Adrenal gland (tissue), 12 donors: ENCODE measurements around the gene FUT7. TPM values are rescaled to one million over a fixed set of nuclear protein-coding genes. Genes with fewer than 3 reads are reported as not detected.

ENCODE experiments used
- DNase-seq, 7 donors: peaks; one replicate each; pipeline ENCODE4 v3.0.0-alpha.2; 2019 to 2020
- H3K27ac ChIP-seq, 5 donors: fragments of 200-600 bp; sonication (generic) in 4 of 5; 1 replicate in 3 of 5; 2 replicates in 2 of 5; pipeline versions ENCODE4 v1.5.1 to v1.8.0; 2016 to 2020; ENCODE audit warnings: mild to moderate bottlenecking in 1 of 5
- H3K27me3 ChIP-seq: fragments of 200-600 bp; 2 replicates; pipeline ENCODE4 v1.8.0; 2021
- H3K36me3 ChIP-seq, 2 donors: fragments of 200-600 bp; replicated peaks in 1 of 2; 1 replicate in 1 of 2; 2 replicates in 1 of 2; pipeline versions ENCODE4 v1.5.1 to v1.8.0; 2018 to 2022
- H3K4me1 ChIP-seq, 2 donors: fragments of 200-600 bp; replicated peaks in 1 of 2; 1 replicate in 1 of 2; 2 replicates in 1 of 2; pipeline versions ENCODE4 v1.5.1 to v1.8.0; 2018 to 2021
- H3K4me3 ChIP-seq, 4 donors: fragments of 200-600 bp; sonication (generic) in 3 of 4; one replicate each; pipeline ENCODE4 v1.5.1; 2016 to 2018
- H3K9me3 ChIP-seq, 3 donors: fragments of 200-600 bp; sonication (generic) in 1 of 3; replicated peaks in 1 of 3; 1 replicate in 2 of 3; 2 replicates in 1 of 3; pipeline versions ENCODE4 v1.5.1 to v1.8.0; 2016 to 2021
- POLR2A ChIP-seq, 2 donors: fragments of 450-650 bp; IDR thresholded peaks; one replicate each; pipeline ENCODE4 v1.6.1; 2017; ENCODE audit warnings: antibody characterized with exemption in 2 of 2, mild to moderate bottlenecking in 2 of 2, moderate library complexity in 1 of 2
- WGBS, 4 donors: extraction: QIAGEN DNeasy Blood & Tissue Kit in 2 of 4; methylation state at CpG; one replicate each; pipeline versions ENCODE4 v1.1.5 to v1.1.7; 2013 to 2017; 5-methylcytosine and 5-hydroxymethylcytosine counted together
- intact Hi-C, 2 donors: fragments of 100-400 bp; cut with DNase I; formaldehyde crosslinking; loops; one replicate each; pipeline versions ENCODE4 v1.14.1 to v1.15.0; 2022 to 2023
- polyA plus RNA-seq, 3 donors: library from polyadenylated mRNA; stranded (reverse); fragments of 200-250 nt in 2 of 3; fragments of 350-450 nt in 1 of 3; fragmentation: Illumina TruSeq in 1 of 3; extraction: RNeasy Lipid Tissue Mini Kit (QIAGEN cat#74804) in 1 of 3; gene quantifications; one replicate each; pipeline ENCODE4 v1.2.3, GENCODE V29; 2013 to 2014
- total RNA-seq, 9 donors: library from RNA; depleted of rRNA in 4 of 9; stranded (reverse); fragments of >200 nt in 4 of 9; fragments of 120-200 nt in 1 of 9; fragmentation: NEBNext Ultra II Directional in 1 of 9; extraction: Animal tissue kit (Norgen Biotek cat#: 25700) in 1 of 9; gene quantifications; one replicate each; pipeline versions ENCODE4 v1.1.0 to v1.2.4, GENCODE V29; 2013 to 2023
- TF ChIP-seq, protein P1 (sequence below), 6 experiments: fragments of 450-650 bp in 4 of 6; fragments of 200-600 bp in 2 of 6; sonication (generic) in 1 of 6; IDR thresholded peaks; 1 replicate in 5 of 6; 2 replicates in 1 of 6; pipeline versions ENCODE4 v1.5.1 to v1.8.0; 2016 to 2021; ENCODE audit warnings: antibody characterized with exemption in 6 of 6, mild to moderate bottlenecking in 2 of 6, moderate library complexity in 1 of 6
- donor health status: healthy with polysubstance abuse.
- donor health status: Bipolar disorder and iron deficiency.
- donor health status: DM: yes; HTN: yes; CAD: no.
- donor health status: DM: no; HTN: no; CAD: no.
- donor health status: DM: no; HTN: no; CAD: no.
- donor health status: DM: yes; HTN: yes; CAD: no.

Gene FUT7
- total and polyA plus RNA-seq, 12 donors: 0.11 to 0.69 (median 0.17) TPM; not detected in 5

DNA sequence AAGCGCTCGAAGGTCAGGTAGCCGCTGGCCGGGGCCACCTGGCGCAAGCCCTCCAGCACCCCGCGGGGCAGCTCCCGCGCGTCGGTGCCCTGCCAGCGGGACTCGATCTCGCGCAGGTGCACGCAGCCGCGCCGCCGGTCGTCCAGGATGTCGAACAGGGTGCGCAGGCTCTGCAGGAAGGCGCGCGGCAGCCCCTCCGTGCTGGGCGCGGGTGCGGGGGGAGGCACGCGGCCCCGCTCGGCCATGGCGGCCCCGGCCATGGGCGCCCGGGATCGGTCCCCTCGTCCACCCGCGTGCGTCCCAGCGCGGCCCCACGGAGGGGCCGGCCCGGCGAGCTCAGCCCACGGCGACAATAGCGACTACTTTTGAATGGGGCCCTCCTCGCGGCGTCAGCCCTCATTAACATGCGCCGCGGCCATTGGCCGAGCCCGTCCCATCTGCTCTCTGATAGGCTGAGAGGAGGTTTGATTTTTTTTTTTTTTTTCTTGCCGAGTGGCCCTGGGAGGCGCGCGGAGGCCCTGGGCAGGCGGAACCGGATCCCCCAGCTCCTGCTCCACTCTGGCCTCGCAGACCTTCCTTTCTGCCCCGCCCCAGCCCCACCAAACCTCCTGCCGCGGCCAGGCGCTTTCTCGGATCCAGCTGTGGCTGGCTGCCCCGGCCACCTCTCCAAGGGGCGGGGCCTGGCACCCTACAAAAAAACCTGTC, 38.5 kb upstream of the FUT7 start, which contains the start of gene SAPCD2:
TSS of gene SAPCD2 (minus strand) at position 357 of the 705 bp plus-strand sequence. CDS start at position 260, 97 bp downstream.
- peak within 1 kb of the TSS in 1 of 4 donors; percentile 55 for H3K4me3 ChIP-seq
- peak within 1 kb of the TSS in 2 of 5 donors; percentile 55 to 61 for H3K27ac ChIP-seq
- no peak for TF ChIP-seq POLR2A (IDR thresholded peaks at IDR 0.05)
- TF ChIP-seq, protein P1, sequence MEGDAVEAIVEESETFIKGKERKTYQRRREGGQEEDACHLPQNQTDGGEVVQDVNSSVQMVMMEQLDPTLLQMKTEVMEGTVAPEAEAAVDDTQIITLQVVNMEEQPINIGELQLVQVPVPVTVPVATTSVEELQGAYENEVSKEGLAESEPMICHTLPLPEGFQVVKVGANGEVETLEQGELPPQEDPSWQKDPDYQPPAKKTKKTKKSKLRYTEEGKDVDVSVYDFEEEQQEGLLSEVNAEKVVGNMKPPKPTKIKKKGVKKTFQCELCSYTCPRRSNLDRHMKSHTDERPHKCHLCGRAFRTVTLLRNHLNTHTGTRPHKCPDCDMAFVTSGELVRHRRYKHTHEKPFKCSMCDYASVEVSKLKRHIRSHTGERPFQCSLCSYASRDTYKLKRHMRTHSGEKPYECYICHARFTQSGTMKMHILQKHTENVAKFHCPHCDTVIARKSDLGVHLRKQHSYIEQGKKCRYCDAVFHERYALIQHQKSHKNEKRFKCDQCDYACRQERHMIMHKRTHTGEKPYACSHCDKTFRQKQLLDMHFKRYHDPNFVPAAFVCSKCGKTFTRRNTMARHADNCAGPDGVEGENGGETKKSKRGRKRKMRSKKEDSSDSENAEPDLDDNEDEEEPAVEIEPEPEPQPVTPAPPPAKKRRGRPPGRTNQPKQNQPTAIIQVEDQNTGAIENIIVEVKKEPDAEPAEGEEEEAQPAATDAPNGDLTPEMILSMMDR (IDR thresholded peaks at IDR 0.05): no peak
- DNase-seq: peak; percentile 82 to 94 (median 88)
- intact Hi-C loops: no loop called here
- H3K9me3 ChIP-seq: no peaks in the 10 kb centered on the region
- peaks cover 12% of the 10 kb centered on the region for H3K27me3 ChIP-seq
- H3K36me3 ChIP-seq: no peaks in the 10 kb centered on the region
- H3K4me1 ChIP-seq: peaks cover 0 to 8% of the 10 kb centered on the region in 2 donors
- WGBS, 4 donors: 0 to 1% (median 1%) methylated on average over 19 to 74 of the region's 74 CpGs

DNA sequence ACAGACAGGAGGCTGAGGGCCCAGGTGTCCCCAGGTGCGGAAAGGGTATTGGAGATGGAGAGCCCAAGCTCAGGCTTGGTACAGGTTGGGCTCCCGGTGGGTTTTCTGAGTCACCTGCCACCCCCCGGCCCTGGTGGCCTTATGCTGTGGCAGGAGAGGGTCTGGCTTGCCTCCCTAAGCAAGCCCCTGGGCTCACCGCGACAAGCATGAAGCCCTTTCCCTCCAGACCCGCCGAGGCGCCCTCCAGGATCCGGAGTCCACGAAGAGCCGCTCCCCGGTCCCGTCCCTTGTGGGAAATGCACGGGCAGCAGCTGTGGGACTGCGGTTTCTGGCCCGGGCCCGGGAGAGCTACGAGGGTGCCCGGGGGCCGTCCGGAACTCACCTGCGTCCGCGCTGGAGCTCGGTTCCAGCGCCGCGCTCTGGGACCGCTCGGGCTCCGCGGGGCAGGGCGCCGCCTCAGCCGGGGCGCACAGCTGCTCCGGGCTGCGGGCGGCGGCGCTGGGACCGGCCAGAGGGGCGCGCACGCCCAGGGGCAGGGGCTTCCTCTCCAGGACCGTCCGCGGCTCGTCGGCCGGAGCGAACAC, 37.7 kb upstream of the FUT7 start:
- Histone ChIP-seq H3K27me3 (peaks cover 12% of the 10 kb centered on the region), H3K4me1 (peaks cover 0 to 8% of the 10 kb centered on the region in 2 donors), H3K27ac (no peak overlapping the region), H3K9me3 (no peaks in the 10 kb centered on the region), H3K36me3 (no peaks in the 10 kb centered on the region), H3K4me3 (peak overlapping the region in 1 of 4 donors; percentile 55)
- DNase-seq: no peak
- WGBS, 4 donors: 0 to 20% (median 5%) methylated on average over 2 to 48 of the region's 52 CpGs
- intact Hi-C loops: no loop called here
- no peak for TF ChIP-seq POLR2A (IDR thresholded peaks at IDR 0.05)
- TF ChIP-seq, protein P1 (IDR thresholded peaks at IDR 0.05): no peak

DNA sequence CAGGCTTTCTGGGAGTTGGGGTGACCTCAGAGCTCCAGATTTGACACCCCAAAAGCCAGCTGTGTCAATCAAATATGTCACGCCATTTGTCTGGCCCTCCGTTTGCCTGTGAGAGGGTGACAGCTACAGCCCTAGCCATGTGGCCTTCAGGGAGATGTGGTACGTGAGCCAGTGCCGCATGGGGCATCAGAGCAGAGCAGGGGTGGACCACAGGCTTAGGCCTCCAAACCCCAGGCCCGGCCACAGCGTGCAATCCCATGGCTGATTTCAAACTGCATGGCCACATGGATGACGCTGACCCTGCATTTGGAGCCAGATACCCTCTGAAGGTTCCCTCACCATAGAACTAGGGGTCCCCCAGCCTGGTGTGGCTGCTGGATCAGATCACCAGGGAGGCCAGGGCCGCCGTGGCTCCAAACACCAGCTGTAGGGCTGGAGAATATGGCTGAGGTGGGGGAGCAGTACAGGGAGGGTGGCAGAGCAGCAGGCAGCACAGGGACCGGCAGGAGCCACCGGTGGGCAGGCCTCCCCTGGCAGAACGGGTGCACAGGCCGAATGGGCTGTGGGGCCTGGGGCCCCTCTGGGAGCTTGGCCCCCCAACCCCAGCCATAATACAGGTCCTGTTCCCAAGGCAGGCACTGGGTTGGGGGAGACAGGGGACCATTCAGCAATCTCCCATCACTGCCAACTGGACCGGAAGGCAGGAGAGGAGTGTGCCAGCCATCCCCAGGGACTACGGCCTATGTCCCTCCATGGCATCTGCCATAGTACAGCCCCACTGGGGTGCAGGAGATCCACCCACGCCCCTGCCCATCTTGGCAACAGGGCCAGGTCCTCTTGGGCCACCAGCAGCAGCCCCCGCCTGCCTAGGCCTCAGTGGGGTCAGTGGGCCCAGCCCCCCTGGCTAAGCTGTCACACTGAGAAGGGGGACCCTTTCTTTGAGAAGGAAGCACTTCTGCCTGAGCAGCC, 36.9 kb upstream of the FUT7 start:
- Histone ChIP-seq H3K36me3 (no peaks in the 10 kb centered on the region), H3K4me3 (no peak overlapping the region), H3K4me1 (peaks cover 0 to 8% of the 10 kb centered on the region in 2 donors), H3K9me3 (no peaks in the 10 kb centered on the region), H3K27ac (no peak overlapping the region), H3K27me3 (peaks cover 12% of the 10 kb centered on the region)
- no peak for DNase-seq
- intact Hi-C loops: no loop called here
- 82 to 95% (median 88%) methylated on average over 5 to 17 of the region's 17 CpGs for WGBS, 4 donors
- TF ChIP-seq, protein P1 (IDR thresholded peaks at IDR 0.05): no peak
- TF ChIP-seq POLR2A (IDR thresholded peaks at IDR 0.05): no peak
